B cell (primary cell): ENCODE measurements around the gene SPIB. TPM values are rescaled to one million over a fixed set of nuclear protein-coding genes. Genes with fewer than 3 reads are reported as not detected.

Source experiments
- ATAC-seq: fragments of 200-7000 bp; cut with Tn5 transposase; one replicate; pipeline ENCODE4 v1.10.0; 2021; ENCODE audit warnings: low read depth, mild to moderate bottlenecking, moderate number of reproducible peaks, moderate library complexity
- CTCF ChIA-PET: fragments of 350-600 bp; sonication (Branson Sonifier 250); formaldehyde crosslinking; loops from one replicate; lab custom pipeline; 2021; ENCODE audit warnings: antibody characterized with exemption, inconsistent platforms; lab: Charles Lee
- POLR2A ChIA-PET: fragments of 350-600 bp; sonication (Branson Sonifier 250); formaldehyde crosslinking; loops from one replicate; lab custom pipeline; 2021; ENCODE audit warnings: antibody characterized with exemption; lab: Charles Lee
- DNase-seq: peaks from one replicate; pipeline ENCODE4 v3.0.0; 2013
- H2AFZ ChIP-seq: 2 replicates; pipeline ENCODE4 v1.6.1; 2012; ENCODE audit warnings: mild to moderate bottlenecking, low read depth, low read length; ENCODE audit not compliant: insufficient read depth, poor library complexity, severe bottlenecking
- H3K27ac ChIP-seq, 2 donors: 1 replicate in 1 of 2; 2 replicates in 1 of 2; pipeline ENCODE4 v1.5.1; 2012 to 2013; ENCODE audit warnings: low read length in 2 of 2, mild to moderate bottlenecking in 2 of 2, moderate library complexity in 1 of 2
- H3K27me3 ChIP-seq, 4 experiments: fragments of 200-600 bp in 1 of 4; sonication (generic) in 1 of 4; replicated peaks in 1 of 4; 1 replicate in 2 of 4; 2 replicates in 2 of 4; pipeline versions ENCODE4 v1.6.1 to v1.7.0; 2013 to 2016; ENCODE audit warnings: low read length in 3 of 4, mild to moderate bottlenecking in 2 of 4, mixed read lengths in 1 of 4, moderate library complexity in 1 of 4; ENCODE audit not compliant: insufficient read depth in 4 of 4, control insufficient read depth in 3 of 4; ENCODE audit errors: control extremely low read depth in 1 of 4
- H3K36me3 ChIP-seq, 2 experiments: replicated peaks in 1 of 2; 1 replicate in 1 of 2; 2 replicates in 1 of 2; pipeline versions ENCODE4 v1.6.1 to v1.7.1; 2013; ENCODE audit warnings: low read length in 1 of 2; ENCODE audit not compliant: insufficient read depth in 2 of 2, control insufficient read depth in 1 of 2; ENCODE audit errors: control extremely low read depth in 1 of 2, extremely low read depth in 1 of 2
- H3K4me1 ChIP-seq, 2 donors: fragments of 200-600 bp in 1 of 2; sonication (generic) in 1 of 2; 1 replicate in 1 of 2; 2 replicates in 1 of 2; pipeline versions ENCODE4 v1.5.1 to v1.6.1; 2013 to 2017; ENCODE audit warnings: low read length in 2 of 2; ENCODE audit not compliant: control insufficient read depth in 2 of 2, insufficient read depth in 2 of 2
- H3K4me2 ChIP-seq: replicated peaks from 2 replicates; pipeline ENCODE3; 2012; ENCODE audit warnings: mild to moderate bottlenecking, low read depth, low read length; ENCODE audit not compliant: poor library complexity, severe bottlenecking
- H3K4me3 ChIP-seq, 5 experiments: fragments of 200-600 bp in 1 of 5; sonication (generic) in 1 of 5; 1 replicate in 3 of 5; 2 replicates in 2 of 5; pipeline versions ENCODE4 v1.5.1 to v1.7.0; 2011 to 2016; ENCODE audit warnings: low read length in 4 of 5, mild to moderate bottlenecking in 4 of 5, low read depth in 2 of 5, control low read depth in 1 of 5, moderate library complexity in 1 of 5; ENCODE audit not compliant: insufficient read depth in 1 of 5; ENCODE audit errors: control extremely low read depth in 1 of 5, extremely low read depth in 1 of 5
- H3K79me2 ChIP-seq: fragments of 200-600 bp; sonication (generic); one replicate; pipeline ENCODE4 v1.6.0; 2016; ENCODE audit warnings: low read length; ENCODE audit not compliant: control insufficient read depth, insufficient read depth
- H3K9ac ChIP-seq: fragments of 200-600 bp; sonication (generic); 2 replicates; pipeline ENCODE4 v1.6.1; 2017; ENCODE audit warnings: mild to moderate bottlenecking, low read length, moderate library complexity
- H3K9me3 ChIP-seq, 3 donors: one replicate each; pipeline versions ENCODE4 v1.6.1 to v1.7.1; 2013; ENCODE audit warnings: low read length in 2 of 3; ENCODE audit not compliant: control insufficient read depth in 2 of 3, insufficient read depth in 1 of 3; ENCODE audit errors: control extremely low read depth in 1 of 3
- H4K20me1 ChIP-seq: 2 replicates; pipeline ENCODE4 v1.6.0; 2012; ENCODE audit warnings: mild to moderate bottlenecking, low read length; ENCODE audit not compliant: insufficient read depth, control insufficient read depth, poor library complexity, severe bottlenecking
- H3K27ac Mint-ChIP-seq: one replicate; pipeline ENCODE4 v1.8.0; 2021; ENCODE audit warnings: mixed read lengths
- H3K27me3 Mint-ChIP-seq: one replicate; pipeline ENCODE4 v1.8.0; 2021; ENCODE audit warnings: mixed read lengths
- H3K4me1 Mint-ChIP-seq: one replicate; pipeline ENCODE4 v1.8.0; 2021; ENCODE audit warnings: mixed read lengths
- H3K4me3 Mint-ChIP-seq: one replicate; pipeline ENCODE4 v1.8.0; 2021; ENCODE audit warnings: mixed read lengths
- H3K9me3 Mint-ChIP-seq: one replicate; pipeline ENCODE4 v1.8.0; 2022; ENCODE audit warnings: mixed read lengths; ENCODE audit not compliant: insufficient read depth
- CTCF ChIP-seq: fragments of 200-600 bp; IDR thresholded peaks from one replicate; pipeline ENCODE4 v1.8.0; 2022; ENCODE audit warnings: antibody characterized with exemption, mild to moderate bottlenecking
- EZH2 ChIP-seq: IDR thresholded peaks from 2 replicates; pipeline ENCODE4 v1.6.1; 2012; ENCODE audit warnings: borderline replicate concordance, low read depth, mild to moderate bottlenecking, moderate library complexity, low read length; ENCODE audit not compliant: insufficient read depth, poor library complexity, severe bottlenecking
- WGBS: methylation state at CpG from one replicate; pipeline ENCODE4 v1.1.5; 2013; ENCODE audit warnings: missing lambda C conversion rate; ENCODE audit not compliant: insufficient coverage; 5-methylcytosine and 5-hydroxymethylcytosine counted together
- intact Hi-C: fragments of 100-400 bp; cut with micrococcal nuclease; formaldehyde crosslinking; loops from one replicate; pipeline ENCODE4 v1.10.0; 2022
- polyA plus RNA-seq: library from polyadenylated mRNA; depleted of rRNA; stranded (reverse); fragments of >200 nt; gene quantifications from 2 replicates; pipeline ENCODE4 v1.2.3, GENCODE V29; 2012
- total RNA-seq, 2 donors: library from RNA; stranded (reverse); fragments of 120-200 nt in 1 of 2; gene quantifications; 1 replicate in 1 of 2; 2 replicates in 1 of 2; pipeline versions ENCODE4 v1.2.3 to v1.2.4, GENCODE V29; 2013 to 2022

The SPIB gene
- total and polyA plus RNA-seq, 2 donors (not counting 1 experiment from before 2014, with no cell fraction given): 183 to 205 TPM

- CTCF ChIA-PET: interaction anchor here (1.0 to 7.3 kb wide), 5 partner anchors 20 to 60 kb away, joined by 3 to 36 read pairs (median 4); partner anchors contain the start of gene POLD1
- H3K4me1 Mint-ChIP-seq: peaks cover 58% of the 10 kb centered on the region
- Histone ChIP-seq H3K9ac (peak overlapping the region; percentile 97), H3K36me3 (peaks cover 0 to 18% of the 10 kb centered on the region in 2 experiments), H3K79me2 (peaks cover 55% of the 10 kb centered on the region), H4K20me1 (peaks cover 33% of the 10 kb centered on the region), H3K4me1 (peaks cover 48 to 71% of the 10 kb centered on the region in 2 donors), H3K27ac (peak overlapping the region; percentile 97 to 98), H3K9me3 (no peaks in the 10 kb centered on the region), H2AFZ (no peak overlapping the region), H3K4me3 (peak overlapping the region in 4 of 5 experiments; percentile 83 to 98 (median 88)), H3K27me3 (no peaks in the 10 kb centered on the region), H3K4me2 (peak overlapping the region; percentile 97)
- no peaks in the 10 kb centered on the region for H3K27me3 Mint-ChIP-seq
- peak overlapping the region; percentile 98 for H3K27ac Mint-ChIP-seq
- TF ChIP-seq EZH2: no peak
- peak overlapping the region; percentile 94 for H3K4me3 Mint-ChIP-seq
- H3K9me3 Mint-ChIP-seq: no peaks in the 10 kb centered on the region
- WGBS: 34% methylated on average over 28 of the region's 42 CpGs
- DNase-seq: peak; percentile 73
- no peak for ATAC-seq
- intact Hi-C loops: loop anchor here (5.0 kb wide), 1 partner anchor 75 kb away; no protein-coding TSS in a partner anchor
- POLR2A ChIA-PET: interaction anchor here (0.5 to 6.4 kb wide), 7 partner anchors 8 to 364 kb away, joined by 3 to 96 read pairs (median 3); partner anchors contain the start of gene MYBPC2
These were observed 1.3 kb upstream of the SPIB start for GRCh38 chr19:50417111-50418081.

GRCh38 chr19:50419022-50419579, 363 bp downstream of the SPIB start:
- Histone ChIP-seq H3K9me3 (no peaks in the 10 kb centered on the region), H3K36me3 (peaks cover 0 to 35% of the 10 kb centered on the region in 2 experiments), H3K27me3 (no peaks in the 10 kb centered on the region), H3K4me2 (peak overlapping the region; percentile 97), H3K4me3 (peak overlapping the region; percentile 83 to 98 (median 87)), H3K79me2 (peaks cover 68% of the 10 kb centered on the region), H3K4me1 (peaks cover 64 to 83% of the 10 kb centered on the region in 2 donors), H4K20me1 (peaks cover 50% of the 10 kb centered on the region), H3K9ac (peak overlapping the region; percentile 97), H3K27ac (peak overlapping the region; percentile 97 to 98), H2AFZ (peak overlapping the region; percentile 41)
- intact Hi-C loops: loop anchor here (5.0 kb wide), 1 partner anchor 77 kb away; no protein-coding TSS in a partner anchor
- peak overlapping the region; percentile 94 for H3K4me3 Mint-ChIP-seq
- ChIA-PET CTCF (interaction anchor here (0.9 to 7.3 kb wide), 5 partner anchors 8 to 50 kb away, joined by 4 to 36 read pairs (median 6); no protein-coding TSS in a partner anchor), POLR2A (interaction anchor here (1.5 to 6.4 kb wide), 7 partner anchors 11 to 86 kb away, joined by 5 to 96 read pairs (median 8); partner anchors contain the start of genes MYBPC2, NR1H2 and POLD1)
- DNase-seq: no peak
- H3K27me3 Mint-ChIP-seq: no peaks in the 10 kb centered on the region
- peaks cover 71% of the 10 kb centered on the region for H3K4me1 Mint-ChIP-seq
- TF ChIP-seq EZH2 (no peak), CTCF (no peak)
- ATAC-seq: no peak
- WGBS: 4% methylated on average over 12 of the region's 14 CpGs
- H3K27ac Mint-ChIP-seq: peak overlapping the region; percentile 90
- H3K9me3 Mint-ChIP-seq: no peaks in the 10 kb centered on the region
